Activated CD8-positive, alpha-beta memory T cell treated with anti-CD3 and anti-CD28 coated beads for 1 hour (primary cell): ENCODE data around the gene TSC1.

Source experiments
- DNase-seq, 2 donors: peaks; one replicate each; pipeline ENCODE4 v3.0.0-alpha.2; 2020; ENCODE audit warnings: low read depth in 1 of 2; ENCODE audit errors: extremely low read depth in 1 of 2

TSC1 gene

DNA sequence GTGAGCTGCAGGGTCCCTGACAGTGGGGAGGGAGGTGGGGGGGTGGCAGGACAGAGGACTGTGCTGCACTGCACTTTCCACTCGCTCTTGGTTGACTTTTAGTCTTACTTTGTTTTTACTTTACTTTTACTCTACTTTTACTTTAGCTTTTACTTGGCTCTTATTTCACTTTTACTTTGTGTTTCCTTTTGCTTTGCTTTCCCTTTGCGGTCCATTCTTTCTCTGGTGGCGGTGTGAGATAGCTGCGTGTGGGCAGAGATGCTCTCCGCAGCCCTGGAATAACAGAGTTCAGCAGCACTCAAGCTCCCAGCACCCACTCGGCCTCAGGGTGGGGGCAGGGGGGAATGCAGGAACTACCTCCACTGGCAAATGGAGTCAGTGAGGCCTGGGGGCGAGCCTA lies 71.0 kb downstream of the TSC1 start:
- no peak for DNase-seq

DNA sequence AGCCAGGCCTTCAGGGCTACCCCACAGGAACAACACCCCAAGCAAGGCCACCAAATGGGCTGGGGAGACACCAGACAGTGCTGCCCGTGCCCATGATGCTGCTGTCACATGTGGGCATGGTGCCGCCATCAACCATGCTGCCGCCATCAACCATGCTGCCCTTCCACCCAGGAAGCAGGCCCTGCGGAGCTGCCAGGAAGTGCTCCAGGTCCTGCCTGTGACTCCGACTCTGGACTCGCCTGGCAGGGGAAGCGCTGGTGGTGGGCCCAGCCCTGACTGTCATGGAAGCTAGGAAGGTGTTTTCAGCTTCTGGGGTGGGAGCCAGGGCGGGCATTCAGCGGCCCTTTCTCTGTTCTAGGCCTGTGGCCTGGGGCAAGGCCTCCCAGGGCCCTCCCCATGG lies 75.2 kb downstream of the TSC1 start:
- no peak for DNase-seq

DNA sequence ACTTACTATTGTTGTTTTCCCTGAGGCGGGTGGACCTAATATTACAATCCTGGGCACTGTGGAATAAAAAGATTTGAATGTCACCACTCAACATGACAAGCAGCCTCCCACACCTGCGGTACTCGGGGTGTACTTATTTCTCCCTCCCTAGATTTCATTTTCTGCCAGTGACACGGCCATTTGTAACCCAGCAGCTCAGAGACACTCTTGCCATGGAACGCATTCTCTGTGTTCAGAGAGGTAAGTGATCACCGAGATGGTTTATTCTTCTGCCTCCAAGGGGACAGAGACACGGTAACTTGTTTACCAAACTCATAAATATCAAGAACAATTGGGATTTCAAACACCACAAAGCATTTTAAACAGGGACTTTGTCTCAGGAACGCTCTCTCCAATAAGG lies 77.5 kb downstream of the TSC1 start:
- no peak for DNase-seq

DNA sequence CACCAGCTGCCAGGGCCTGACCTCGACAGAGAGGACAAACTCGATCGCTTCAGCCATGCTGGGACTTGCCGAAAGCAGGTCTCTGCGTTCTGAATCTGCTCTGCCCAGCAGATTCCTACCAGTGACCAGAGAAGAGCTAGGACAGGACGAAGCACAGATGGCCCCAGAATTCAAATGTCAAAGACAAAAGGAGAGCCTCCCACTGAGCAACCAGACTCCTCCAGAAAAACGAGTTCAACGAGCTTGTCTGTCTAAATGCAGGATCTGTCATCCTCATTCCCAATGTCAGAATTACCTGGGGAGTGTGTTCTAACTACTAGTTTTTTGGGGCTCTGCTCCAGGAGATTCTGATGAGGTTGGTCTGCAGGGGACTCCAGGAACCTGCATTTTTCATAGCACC lies 79.7 kb downstream of the TSC1 start:
- DNase-seq: no peak

DNA sequence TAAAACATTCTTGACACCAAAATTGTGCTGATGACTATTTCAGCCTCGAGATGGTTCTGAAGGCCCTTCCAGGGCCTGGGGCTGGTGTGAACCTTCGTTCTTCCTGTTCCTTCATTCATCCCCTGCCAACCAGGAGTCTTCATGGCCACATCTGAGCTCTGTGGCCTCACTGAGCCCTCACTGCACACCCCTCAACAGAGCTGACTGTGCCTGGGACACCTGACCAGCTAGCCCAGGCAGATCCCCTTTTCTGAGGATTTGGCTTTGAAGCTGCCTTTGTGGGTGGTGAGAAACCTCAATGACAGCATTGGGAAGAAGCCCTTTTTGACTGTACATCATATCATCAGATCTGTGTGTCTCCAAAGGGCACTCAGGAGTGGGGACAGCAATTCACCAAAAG lies 80.1 kb downstream of the TSC1 start:
- DNase-seq: no peak

DNA sequence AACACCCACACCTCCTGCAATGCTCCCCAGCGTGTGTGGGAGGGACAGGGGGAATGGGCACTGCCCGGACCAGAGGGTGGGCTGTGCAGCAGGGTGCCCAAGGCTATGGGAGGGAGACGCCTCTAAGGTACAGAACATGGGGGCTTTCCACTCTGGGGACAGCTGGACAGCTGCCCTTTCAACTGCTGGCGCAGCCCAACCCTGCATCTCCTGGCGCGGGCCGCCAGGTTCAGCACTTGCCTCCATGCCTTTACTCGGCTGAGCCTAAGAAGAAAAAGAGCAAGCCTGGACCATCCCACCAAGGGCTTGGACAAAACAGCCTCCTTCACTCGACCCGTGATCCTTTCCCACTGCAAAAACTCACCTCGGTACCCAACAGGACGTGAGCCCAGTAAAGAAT lies 81.3 kb downstream of the TSC1 start:
- no peak for DNase-seq

DNA sequence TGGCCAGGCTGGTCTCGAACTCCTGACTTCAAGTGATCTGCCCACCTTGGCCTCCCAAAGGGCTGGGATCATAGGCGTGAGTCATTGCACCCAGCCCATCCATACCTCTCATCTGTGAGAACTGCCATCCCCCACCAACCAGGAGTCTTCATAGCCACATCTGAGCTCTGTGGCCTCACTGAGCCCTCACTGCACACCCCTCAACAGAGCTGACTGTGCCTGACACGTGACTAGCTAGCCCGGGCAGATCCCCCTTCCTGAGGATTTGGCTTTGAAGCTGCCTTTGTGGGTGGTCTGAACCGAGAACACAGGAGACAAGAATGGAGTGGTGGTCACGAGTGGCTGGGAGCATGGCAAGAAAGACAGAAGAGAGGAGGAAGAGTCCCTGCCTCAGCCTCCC lies 81.9 kb downstream of the TSC1 start:
- no peak for DNase-seq

DNA sequence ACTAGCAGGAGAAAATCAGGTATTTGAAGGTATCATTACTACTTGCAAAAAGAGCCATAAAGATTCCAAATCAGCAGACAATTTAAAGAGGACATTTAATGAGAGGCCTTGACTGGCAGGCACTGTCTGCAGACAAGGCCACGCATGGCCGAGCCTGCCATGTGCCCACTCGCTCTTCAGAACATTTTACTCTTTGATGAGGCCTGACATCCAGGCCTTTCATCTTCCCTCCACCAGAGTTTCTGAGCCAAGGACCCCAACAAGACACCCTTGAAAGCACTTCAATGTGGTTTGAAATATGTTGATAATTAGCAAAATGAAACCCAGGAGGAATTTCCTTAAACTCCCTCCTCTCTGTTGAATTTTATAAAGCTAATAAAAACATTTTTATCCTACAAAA lies 82.8 kb downstream of the TSC1 start:
- DNase-seq: no peak

DNA sequence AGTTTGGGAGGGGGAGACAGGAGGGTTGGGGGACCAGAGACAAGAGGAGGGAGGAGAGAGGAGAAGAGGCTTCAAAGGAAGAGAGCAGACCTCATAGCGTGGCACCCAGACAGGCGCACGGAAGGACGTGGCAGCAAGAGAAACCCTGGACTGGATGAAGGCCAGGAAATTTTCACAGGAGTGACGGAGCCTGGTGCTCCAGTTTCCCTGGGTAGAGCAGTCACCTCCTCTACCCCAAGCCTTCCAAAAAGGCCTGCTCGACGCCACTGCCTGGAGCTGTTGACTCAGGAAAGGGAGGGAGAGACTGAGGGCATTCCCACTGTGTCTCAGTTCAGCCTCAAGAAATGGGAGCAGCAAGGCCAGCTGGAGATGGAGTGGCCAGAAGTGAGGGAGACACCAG lies 85.7 kb downstream of the TSC1 start:
- DNase-seq: no peak

DNA sequence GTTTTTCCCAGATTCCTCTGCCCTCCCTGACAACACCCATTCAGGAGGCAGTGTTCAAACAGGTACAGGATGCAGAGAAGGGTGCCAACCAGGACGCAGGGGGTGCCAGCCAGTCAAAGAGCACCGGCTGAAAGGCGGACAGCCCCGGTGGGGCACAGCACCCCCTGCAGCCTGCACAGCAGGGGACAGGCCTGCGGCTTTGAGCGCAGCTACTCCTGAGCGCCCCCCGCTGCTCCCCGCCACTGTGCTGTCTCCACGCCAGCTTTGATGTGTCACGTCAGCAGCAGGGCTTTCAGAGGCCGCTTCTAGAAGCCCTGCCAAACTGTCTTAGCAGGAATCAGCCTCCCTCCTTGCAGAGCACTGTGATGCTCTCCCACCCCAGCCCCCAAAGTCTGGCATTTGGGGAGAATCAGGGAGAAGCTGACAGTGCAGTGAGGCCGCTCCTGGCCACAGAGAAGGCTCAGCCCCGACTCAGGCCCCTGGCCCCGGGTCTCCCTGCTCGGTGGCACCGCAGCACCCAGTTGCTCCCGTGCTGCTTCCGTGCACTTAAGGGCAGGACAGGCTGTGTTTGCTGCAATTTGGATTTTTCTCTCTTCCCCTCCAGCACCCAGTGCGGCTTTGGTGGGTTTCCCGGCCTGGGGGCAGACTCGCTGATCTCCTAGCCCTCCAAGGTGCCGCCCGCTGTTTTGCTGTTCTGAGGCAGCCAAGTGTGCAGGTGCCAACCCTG lies 86.6 kb downstream of the TSC1 start:
- no peak for DNase-seq

DNA sequence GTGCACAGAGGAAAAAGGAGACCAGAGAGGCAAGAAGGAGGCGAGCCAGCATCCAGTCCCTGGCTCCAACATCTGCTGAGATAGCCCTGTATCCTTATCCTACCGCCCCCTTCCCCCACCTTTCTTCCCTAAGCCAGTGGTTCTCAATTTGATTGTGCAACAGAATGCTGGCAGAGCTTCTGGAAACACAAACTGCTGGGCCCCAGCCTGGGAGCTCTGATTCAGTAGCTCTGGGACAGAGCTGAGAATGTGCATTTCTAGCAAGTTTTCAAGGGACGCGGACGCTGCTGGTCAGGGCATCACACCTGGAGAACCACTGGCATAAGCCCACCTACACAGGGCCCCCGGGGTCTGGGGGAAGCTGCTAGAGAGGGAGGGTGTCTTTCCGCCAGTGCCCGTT lies 87.4 kb downstream of the TSC1 start:
- no peak for DNase-seq

DNA sequence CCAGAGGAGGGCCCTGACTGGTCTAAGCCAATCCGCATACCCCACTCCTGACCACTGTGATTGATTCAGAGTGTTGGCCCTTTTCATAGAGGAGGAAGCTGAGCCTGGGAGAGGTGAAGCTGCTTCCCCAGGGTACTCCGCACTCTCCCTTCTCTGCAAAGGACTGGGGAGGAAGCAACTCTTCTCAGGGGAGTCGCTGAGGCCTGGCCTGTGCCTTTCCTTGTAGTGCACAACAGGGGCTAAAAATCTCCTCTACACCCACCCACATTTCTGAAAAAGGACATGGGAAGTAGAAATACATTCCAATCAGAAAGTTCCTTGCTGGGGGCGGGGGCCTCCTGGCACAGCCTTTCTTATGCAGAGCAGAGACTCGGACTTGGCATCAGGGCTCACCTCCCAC lies 88.5 kb downstream of the TSC1 start:
- DNase-seq: no peak

DNA sequence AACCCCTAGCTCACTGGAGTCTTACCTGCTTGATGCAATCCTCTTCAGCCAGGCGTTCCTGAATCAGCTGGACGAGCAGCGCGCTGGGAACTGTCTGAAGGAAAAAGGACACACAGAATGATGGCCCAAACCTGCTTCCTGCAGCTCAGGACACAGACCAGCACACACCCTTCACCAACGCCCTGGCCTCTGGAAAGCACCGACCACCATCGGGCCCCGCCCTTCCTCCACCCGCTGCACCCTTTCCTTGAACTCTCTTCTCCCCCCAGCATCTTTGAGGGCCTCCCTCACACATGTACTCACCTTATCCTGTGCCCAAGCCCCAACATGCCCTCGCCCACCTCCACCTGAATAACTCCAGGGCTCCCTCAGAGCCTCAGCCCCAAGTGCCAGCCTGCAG lies 89.6 kb downstream of the TSC1 start:
- DNase-seq: no peak

DNA sequence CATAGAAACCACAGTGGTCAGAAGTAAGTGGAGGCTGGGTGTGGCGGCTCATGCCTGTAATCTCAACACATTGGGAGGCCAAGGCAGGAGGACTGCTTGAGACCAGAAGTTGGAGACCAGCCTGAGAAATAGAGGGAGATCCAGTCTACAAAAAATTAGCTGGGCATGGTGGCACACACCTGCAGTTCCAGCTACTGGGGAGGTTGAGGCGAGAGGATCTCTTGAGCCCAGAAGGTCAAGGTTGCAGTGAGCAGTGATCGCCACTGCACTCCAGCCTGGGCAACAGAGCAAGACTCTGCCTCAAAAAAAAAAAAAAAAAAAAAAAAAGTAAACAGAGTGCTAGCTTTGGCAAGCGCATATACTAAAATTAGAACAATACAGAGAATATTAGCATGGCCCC lies 90.9 kb downstream of the TSC1 start:
- no peak for DNase-seq

DNA sequence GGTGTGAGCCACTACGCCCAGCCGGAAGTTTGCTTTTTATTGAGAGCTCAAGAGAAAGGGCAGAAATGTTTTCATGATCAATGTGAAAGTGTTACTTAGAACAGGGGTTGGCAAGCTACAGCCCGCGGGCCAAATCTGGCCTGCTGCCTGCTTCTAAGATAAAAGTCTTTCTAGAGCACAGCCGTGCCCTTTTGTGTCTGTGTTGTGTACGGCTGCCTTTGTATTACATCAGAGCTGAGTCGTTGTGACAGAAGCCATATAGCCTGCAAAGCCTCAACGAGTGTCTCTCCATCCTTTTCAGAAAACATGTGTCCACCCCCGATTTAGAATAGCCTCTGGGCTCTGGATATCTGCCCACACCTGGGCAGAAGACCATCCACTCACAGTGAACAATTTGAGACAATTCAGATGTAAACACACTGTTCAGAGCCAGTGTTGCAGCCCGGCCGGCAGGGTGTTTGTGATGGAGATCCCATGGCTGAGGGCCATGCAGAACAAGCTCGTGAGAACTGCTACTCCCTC lies 95.2 kb downstream of the TSC1 start:
- no peak for DNase-seq

DNA sequence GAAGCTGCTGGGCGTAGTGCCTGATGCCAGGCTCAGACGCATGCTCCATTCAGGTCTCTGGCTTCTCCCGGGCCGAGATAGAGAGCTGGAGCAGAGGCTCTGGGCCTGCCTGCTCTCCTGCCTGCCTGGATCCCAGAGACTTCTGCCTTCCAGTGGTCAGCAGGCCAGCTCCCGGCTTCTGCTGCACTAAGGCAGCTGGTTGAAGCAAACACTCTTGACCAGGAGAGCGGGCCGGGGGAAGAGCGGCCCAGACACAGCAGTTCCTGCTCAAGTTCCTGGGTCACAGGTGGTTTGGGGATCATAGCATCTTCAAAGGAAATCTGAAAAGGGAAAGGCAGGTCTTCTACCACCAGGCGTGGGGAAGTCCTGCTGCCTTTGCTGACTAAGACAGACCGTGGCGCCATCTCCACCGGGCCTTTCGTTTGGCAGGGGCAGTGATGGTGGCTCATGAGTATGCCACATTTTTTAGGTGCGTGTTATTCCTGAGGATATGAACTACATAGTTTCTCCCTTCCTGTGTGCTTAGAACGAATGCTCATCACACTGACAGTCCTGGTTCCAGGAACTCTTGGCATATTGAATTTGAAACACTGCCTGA lies 97.4 kb downstream of the TSC1 start:
- no peak for DNase-seq

DNA sequence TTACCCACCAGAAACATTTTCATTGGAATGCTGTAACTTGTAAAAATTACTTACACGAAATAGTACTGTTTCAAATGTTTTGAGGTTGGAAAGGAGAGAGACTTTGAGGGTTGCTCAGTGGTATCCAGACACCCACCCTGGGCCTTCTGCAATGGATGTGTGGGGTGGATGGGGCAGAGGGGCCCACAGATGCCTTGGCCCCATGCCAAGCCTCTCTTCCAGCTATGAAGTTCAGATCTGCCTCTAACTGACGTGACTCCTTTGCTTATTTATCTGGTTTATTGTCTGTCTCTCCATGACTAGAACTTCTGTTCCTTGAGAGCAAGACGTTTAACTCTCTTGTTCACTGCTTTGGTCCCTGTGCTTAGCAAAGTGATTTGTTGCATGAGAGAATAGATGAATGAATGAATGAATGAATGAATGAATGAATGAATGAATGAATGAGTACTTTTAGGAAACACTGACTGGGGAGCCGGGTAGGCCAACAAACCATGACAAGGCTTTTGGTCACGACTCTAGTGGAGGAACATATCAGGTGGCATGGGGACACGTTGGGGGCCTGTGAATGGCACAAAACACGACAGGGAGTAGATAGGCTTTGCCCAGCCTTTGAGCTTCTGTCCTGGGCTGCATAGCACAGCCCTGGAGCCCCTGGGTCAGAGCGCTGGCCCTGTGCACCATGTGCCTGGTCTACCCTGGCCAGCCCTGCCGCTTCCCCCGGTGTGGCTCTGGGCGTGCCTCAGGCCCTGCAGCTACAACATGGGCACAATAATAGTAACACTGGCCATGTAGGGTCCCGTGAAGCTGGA lies 98.1 kb downstream of the TSC1 start:
- DNase-seq: no peak

DNA sequence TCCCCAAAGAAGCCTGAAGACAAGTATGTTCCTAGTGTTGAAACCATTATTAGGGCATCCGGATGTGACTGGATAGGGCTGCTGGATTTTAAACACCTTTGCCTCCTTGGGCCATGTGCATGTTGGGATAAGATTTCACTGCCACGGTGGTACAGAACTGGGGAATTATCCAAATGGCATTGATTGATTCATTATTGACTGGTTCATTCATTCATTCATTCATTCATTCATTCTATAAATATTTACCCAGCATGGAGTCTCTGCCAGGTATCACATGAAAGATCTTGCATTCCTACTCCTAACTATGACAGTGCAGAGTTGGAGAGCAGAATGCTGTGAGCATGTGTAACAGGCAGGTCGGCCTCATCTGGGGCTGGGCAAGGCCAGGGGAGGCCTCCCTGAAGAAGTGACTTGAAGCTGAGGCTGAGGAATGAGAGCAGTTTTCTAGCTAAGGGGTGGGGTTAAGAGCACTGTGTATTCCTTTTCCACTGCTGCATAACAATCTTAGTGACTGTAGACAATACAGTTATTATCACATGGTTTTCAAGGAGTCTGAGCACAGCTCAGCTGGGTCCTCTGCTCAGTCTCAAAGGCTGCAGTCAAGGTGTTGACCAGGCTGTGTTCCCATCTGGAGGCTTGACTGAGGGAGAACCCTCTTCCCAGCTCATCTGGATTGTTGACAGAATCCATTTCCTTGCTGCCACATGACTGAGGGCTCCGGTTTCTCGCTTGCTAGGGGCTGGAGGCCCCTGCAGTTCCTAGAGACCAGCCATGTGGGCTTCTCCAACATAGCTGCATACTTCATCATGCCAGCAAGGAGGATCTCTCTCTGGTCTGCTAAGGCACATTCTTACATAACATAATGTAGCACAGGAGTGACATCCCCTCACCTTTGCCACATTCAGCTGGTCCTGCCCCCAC lies 102.0 kb downstream of the TSC1 start:
- DNase-seq: no peak
